Measurements from ENCODE around the gene MTMR2.

DNA sequence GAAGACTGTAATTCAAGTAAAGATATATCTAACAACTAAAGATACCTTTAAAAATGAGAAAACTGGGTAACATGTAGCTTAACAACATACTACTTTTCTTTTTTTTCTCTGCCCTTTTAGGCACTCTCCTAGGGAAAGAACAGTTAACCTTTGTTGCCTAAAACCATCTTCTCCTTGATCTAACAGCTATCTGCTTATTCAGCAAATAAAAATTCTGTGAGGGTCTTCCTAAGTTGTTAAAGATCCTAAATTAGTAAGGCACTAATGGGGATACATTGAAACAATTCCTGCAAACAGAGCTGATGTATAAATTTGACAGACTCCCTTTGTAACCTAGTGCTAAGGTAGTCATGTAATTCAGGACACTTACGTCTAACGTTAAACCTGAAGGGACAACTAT is 39.1 kb downstream of the MTMR2 start:
- TF ChIP-seq, protein P1, sequence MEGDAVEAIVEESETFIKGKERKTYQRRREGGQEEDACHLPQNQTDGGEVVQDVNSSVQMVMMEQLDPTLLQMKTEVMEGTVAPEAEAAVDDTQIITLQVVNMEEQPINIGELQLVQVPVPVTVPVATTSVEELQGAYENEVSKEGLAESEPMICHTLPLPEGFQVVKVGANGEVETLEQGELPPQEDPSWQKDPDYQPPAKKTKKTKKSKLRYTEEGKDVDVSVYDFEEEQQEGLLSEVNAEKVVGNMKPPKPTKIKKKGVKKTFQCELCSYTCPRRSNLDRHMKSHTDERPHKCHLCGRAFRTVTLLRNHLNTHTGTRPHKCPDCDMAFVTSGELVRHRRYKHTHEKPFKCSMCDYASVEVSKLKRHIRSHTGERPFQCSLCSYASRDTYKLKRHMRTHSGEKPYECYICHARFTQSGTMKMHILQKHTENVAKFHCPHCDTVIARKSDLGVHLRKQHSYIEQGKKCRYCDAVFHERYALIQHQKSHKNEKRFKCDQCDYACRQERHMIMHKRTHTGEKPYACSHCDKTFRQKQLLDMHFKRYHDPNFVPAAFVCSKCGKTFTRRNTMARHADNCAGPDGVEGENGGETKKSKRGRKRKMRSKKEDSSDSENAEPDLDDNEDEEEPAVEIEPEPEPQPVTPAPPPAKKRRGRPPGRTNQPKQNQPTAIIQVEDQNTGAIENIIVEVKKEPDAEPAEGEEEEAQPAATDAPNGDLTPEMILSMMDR (IDR thresholded peaks at IDR 0.05): no peak
- TF ChIP-seq POLR2A (IDR thresholded peaks at IDR 0.05): no peak
